Fibroblast of skin of right biceps (primary cell): Measurements from ENCODE around the gene ANAPC5.
"Not testable (repeated sequence)": the region's sequence is repeated elsewhere in the genome, so short reads cannot be mapped to it uniquely, and the experiment has no call there.

Source experiments
- DNase-seq: peaks from one replicate; pipeline ENCODE4 v3.0.0-alpha.2; 2013

ANAPC5 gene

GRCh38 chr12:121284551-121285390 is 67.4 kb downstream of the ANAPC5 start:
- no peak for DNase-seq

GRCh38 chr12:121283841-121284240 is 68.4 kb downstream of the ANAPC5 start:
- no peak for DNase-seq

- DNase-seq, result no peak
These were observed 68.8 kb downstream of the ANAPC5 start for GRCh38 chr12:121283388-121283787.

GRCh38 chr12:121282910-121283309 is 69.3 kb downstream of the ANAPC5 start:
- not testable (repeated sequence) for DNase-seq

GRCh38 chr12:121282072-121282742 is 70.0 kb downstream of the ANAPC5 start:
- no peak for DNase-seq

GRCh38 chr12:121281116-121281515 is 71.1 kb downstream of the ANAPC5 start:
- not testable (repeated sequence) for DNase-seq

- not testable (repeated sequence) for DNase-seq
These were observed 71.7 kb downstream of the ANAPC5 start for GRCh38 chr12:121280531-121280930.

- no peak for DNase-seq
These were observed 72.7 kb downstream of the ANAPC5 start for GRCh38 chr12:121279507-121279915.

GRCh38 chr12:121279071-121279375 is 73.2 kb downstream of the ANAPC5 start:
- no peak for DNase-seq

GRCh38 chr12:121278169-121279070 is 73.8 kb downstream of the ANAPC5 start:
- DNase-seq, result no peak

- no peak for DNase-seq
These were observed 74.8 kb downstream of the ANAPC5 start for GRCh38 chr12:121277374-121277759.

- no peak for DNase-seq
These were observed 78.0 kb downstream of the ANAPC5 start for GRCh38 chr12:121274036-121274763.

- DNase-seq, result no peak
These were observed 78.8 kb downstream of the ANAPC5 start for GRCh38 chr12:121273364-121273896.

GRCh38 chr12:121267822-121268221 is 84.4 kb downstream of the ANAPC5 start:
- no peak for DNase-seq

- DNase-seq, result no peak
These were observed 87.2 kb downstream of the ANAPC5 start for GRCh38 chr12:121264951-121265515.

GRCh38 chr12:121264135-121264534 is 88.1 kb downstream of the ANAPC5 start:
- no peak for DNase-seq

GRCh38 chr12:121263206-121263935 is 88.8 kb downstream of the ANAPC5 start:
- DNase-seq, result no peak

- no peak for DNase-seq
These were observed 90.8 kb downstream of the ANAPC5 start for GRCh38 chr12:121261398-121261797.

- DNase-seq, result no peak
These were observed 92.1 kb downstream of the ANAPC5 start for GRCh38 chr12:121260091-121260490.

- DNase-seq, result no peak
These were observed 93.1 kb downstream of the ANAPC5 start for GRCh38 chr12:121259074-121259473.
